Activated CD4-positive, CD25-positive, alpha-beta regulatory T cell treated with anti-CD3 and anti-CD28 coated beads, Interleukin-2, amount 50 U/mL, for 16 hours (primary cell): ENCODE data around the gene DNAJC1.
"Not testable (repeated sequence)": the region's sequence is repeated elsewhere in the genome, so short reads cannot be mapped to it uniquely, and the experiment has no call there.

Experiments
- DNase-seq: peaks from one replicate; pipeline ENCODE4 v3.0.0-alpha.2; 2020; ENCODE audit warnings: low read depth, low spot score

Gene DNAJC1

DNA sequence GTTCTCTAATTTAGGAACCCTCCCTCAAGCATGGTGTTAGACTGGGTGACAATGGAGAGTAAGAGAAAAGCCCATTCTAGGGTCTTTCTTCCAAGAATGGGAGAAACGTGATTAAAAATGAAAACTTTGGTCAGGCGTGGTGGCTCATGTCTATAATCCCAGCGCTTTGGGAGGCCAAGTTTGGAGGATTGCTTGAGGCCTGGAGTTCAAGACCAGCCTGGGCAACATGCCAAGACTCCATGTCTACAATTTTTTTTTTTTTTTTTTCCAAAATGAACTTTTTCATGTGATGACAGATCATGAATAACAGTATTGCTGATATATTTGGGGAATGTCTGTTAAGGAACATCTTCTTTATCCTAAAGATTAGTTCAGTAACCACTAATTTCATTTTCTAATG, 274.9 kb downstream of the DNAJC1 start:
- DNase-seq = no peak

DNA sequence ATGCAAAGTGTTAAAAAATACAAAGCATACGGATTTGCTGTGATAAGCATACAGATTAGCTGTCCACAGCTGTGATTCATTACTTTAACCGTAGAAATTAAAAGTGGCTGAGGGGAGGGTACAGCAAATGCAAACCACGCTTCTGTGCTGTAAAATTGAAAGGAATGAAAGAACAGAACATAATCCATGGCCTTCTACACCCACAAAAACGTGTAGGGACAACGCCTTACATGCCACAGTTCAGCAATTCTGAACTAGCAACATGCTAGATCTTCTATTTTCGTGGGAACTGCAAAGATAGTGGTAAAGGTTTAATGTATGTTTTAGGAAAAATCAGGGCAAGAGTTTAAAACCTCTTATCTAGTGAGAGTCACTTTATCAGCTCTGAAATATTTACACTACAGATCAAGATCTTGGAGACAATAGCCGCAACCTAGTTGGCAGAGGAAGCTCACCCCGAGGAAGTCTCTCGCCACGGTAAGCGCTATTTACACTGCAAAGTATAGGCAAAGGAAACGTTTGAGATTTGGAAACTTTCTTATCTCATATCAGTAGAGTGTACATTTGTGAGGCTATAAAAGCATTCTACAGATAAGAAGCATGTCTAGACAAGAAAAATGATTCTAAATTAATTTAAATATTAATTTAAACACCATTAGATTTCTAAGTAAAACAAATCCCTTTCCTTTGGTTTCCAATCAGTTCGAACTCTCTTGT, 275.9 kb downstream of the DNAJC1 start:
- DNase-seq = no peak

DNA sequence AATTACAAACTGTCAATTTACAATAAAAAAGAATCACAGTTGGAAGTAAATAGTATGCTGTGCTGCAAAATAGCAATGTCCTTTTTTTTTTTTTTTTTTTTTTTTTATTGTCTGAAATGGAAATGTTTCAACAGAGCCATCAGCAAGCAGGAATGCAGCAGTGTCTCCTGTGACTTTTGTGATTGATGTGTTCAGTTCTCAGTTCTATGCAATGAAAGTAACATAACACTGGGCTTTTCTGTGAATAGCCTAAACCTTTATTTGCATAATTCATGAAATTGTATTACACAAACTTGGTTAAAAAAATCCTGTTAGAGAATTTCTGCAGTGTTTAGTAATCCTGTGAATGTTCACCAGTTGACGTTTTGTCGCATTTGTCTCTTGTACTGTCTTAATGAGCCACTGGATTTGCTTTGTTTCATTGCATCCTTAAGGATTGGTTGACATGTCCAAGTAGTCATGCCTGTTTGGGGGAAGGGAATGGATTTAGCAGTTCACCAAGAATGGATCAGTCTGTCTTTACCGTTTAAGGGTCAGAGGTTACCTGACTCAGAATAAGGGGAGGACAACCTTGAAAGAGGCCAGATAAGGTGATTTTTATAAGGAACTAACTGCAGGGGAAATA, 276.8 kb downstream of the DNAJC1 start:
- no peak for DNase-seq

DNA sequence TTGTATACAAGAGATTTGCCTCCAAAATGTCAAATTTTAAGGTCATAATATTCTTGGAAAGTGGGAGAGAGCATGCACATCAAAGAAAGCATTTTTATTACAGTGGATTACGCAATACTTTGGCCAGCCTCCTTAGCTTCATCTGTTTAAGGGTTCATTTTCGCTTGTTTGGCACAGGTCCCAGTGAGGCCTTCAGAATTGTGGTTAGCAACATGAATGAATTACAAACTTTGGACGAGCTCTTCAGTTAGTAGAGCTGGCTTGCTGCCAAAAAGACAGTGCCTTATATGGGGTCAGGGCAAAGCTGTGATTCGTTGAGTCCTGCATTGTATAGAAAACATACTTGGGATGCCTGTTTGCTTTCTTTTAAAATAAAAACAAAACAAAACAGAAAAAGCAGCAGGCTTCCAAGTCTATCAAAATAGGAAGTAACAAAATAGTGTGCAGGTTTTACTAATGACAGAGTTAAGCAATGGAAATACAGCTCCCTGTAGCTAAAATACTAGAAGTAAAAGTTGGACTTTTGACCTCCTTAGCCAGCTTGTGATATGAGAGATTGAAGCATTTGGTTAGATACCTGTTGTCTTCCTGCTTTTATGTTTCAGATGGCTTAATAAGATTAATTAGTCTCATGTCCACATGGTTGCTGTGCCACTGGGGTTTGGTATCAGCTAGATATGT, 278.7 kb downstream of the DNAJC1 start:
- DNase-seq = no peak

DNA sequence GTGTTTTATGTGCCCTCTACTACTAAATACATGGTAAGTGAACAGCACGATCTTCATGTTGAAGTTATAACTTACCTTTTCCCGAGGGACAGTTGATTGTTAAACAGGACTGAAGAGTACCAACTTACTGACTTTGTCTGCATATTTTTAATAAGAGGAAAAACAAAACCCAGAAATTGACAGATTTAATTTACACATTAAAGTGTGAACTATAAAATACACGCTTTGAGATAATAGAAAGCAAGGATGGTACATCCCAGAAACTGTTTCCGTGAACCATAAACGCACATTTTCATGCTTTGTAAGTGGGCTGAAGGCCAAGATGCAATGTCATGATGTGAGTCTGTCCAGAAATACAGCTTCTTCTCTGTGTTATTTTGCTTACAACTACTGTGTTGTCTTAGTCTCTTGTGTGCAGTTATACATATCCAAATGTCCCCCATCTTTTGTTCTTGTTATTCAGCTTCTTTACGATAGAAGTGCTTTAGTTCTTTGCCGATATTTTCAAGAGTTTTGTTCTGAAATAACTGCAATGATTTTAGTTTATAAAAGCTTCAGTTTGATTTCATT, 279.4 kb downstream of the DNAJC1 start:
- DNase-seq = no peak

DNA sequence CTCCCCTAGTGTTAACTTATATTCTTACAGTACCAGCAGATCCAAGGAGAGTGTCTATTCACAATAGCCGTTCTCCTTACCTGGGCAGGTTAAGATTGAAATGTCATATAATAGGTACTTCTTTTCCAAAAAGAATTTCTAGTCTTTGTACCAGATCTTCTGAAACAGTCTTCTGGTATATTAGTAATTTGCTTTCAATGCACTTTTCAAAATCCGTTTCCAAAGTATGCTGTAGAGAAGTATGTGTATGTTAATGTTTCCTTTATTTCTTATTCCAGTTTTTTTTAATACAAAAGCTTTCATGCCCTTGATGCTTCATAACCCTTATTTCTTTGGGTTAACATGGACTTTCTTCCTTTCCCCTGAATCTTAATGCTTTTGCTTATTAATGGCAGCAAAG, 281.3 kb downstream of the DNAJC1 start:
- no peak for DNase-seq

DNA sequence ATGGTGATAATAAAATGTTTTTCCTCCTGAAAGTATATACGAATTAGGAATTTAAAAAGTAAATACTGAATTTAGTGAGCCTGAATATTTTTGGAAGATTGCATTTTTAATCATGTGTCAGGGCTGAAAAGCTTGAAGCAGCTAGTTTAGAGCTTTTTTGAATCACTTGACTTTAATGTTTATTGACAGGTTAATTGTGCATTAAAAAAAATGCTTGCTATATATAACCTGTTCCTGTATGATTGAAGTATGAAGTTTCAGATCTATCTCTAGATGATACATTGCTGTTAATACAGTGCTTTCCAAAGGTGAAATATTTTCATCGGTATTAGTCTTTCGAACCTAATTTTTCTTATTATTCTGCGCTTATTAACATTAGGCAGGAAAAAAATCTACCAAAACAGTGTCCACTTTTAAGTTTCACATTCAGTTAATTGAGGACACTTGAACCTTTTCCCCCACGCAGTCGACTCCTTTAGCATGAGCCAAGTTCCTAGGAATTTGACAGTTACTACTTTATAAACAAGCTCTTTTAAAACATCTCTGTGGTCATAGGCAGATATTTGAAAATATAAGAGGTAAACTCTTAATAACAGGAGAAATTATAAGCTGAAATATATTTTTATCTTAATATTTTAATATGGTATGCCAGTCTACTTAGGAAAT, 282.4 kb downstream of the DNAJC1 start:
- no peak for DNase-seq

DNA sequence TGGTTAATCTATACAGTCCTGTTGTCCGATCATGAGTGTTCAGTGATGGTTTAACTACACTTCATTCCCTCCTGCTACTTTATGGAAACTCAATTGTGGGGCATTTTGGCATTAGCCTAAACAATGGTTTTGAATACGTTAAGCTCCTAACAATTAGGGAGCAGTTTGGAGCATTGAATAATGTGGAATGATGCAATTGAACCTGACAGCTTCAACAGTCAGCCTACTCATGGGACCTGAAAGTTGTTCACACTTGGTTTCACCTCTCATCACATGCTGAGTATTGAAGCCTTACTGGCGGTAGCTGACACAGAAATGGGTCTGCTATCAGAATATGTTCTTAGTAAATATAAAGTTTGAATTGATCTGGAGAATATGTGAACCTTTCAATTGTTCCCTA, 283.4 kb downstream of the DNAJC1 start:
- no peak for DNase-seq

DNA sequence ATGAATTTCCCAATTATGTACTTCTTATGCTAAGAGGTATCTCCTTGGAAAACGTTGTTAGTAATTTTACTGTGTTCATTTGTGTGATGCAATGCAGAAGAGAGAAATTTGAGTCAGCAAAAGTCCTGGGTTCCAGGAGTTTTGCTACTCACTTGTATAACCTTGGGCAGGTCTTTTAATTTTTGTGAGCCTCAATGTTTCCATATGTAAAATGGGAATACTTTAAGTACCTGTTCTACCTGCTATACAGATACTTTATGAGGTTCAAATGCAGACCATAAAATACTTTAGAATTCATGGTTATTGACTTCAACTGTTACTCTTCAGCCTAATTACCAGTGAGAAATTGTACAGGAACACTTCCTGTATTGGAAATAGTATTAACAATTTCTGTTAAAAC, 284.0 kb downstream of the DNAJC1 start:
- no peak for DNase-seq

DNA sequence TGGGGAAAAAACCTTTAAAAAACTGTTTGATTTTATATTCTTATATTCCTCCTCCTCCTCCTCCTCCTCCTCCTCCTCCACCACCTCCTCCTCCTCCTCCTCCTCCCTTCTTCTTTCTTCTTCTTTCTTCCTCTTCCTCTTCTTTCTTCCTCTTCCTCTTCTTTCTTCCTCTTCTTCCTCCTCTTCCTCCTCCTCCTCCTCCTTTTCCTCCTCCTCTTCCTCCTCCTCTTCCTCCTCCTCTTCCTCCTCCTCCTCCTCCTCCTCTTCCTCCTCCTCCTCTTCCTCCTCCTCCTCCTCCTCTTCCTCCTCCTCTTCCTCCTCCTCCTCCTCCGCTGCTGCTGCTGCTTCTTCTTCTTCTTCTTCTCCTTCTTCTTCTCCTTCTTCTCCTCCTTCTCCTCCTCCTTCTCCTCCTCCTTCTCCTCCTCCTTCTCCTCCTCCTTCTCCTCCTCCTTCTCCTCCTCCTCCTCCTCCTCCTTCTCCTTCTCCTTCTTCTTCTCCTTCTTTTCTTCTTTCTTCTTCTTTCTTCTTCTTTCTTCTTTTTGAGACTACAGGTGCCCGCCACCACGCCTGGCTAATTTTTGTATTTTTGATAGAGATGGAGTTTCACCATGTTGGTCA, 286.0 kb downstream of the DNAJC1 start:
- not testable (repeated sequence) for DNase-seq

DNA sequence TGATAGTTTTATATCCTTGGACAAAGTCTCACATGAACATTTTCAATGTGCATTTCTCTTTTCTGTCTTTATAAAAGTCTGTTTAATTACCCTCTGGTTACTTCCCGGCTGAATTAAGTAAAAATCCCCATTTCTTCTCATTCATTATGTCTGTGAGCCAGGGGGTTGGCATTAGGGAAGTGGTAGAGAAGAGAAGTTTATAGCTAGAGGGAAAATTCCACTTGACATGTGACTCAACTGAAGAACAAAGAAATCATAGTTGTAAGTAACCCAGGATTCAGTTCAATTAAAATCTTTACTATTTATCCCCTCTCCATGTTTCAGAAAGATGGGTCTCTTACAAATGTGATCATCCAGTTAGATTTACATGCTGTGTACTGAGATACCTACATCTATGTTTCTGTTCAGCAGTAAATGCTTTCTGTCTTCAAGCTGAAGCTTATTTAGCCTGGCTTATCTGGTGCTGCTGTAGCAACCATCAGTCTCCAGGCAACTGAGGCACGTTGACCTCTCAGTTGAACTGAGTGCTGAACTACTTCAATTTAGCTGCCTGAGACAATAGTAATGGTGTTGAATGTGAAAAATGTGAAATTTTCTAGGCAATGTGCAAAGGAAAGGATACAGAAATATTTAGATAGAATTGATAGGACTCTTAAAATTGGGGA, 287.9 kb downstream of the DNAJC1 start:
- DNase-seq = no peak

DNA sequence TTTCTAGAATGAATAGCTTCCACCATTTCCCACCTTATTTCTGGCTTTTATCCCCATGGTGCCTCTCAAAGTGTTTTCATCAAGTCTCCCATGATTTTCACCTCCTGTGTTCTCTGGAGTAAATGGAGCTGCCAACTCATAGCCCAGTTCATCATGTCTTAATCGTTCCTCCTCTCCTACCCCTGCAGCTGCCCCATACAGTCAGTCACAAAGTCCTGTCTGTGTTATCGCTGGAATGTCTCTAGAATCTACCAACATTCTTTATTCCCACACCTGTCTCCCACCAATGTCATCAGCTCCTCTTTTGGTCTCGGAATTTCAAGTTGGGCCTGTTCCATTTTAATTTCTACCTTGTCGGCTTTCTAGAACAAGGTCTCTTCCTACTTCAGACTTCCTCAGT, 290.6 kb downstream of the DNAJC1 start:
- DNase-seq = no peak

DNA sequence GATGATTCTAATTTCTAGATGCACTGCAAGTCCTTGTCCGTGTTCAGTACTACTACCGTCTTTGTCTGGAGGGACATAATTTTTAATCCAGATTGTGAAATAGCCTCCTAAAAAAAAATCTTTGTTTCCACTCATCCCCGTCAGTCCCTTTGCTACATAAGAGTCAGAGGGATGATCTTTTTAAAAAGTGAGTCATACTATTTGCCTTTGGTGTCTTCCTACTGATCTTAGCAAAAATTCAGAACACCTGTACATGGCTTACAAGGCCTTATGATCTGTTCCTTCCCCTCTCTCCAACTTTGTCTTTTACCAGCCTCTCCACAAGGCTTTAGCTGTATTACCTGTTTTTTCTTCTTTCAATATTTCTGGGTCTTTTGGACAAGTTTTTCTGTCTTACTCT, 296.0 kb downstream of the DNAJC1 start:
- DNase-seq = no peak
